ENCODE results near the gene ATP8A2.

GRCh38 chr13:26051657-26052311 is 680.0 kb downstream of the ATP8A2 start, which contains the start of gene SHISA2:
- TF ChIP-seq, protein P1, sequence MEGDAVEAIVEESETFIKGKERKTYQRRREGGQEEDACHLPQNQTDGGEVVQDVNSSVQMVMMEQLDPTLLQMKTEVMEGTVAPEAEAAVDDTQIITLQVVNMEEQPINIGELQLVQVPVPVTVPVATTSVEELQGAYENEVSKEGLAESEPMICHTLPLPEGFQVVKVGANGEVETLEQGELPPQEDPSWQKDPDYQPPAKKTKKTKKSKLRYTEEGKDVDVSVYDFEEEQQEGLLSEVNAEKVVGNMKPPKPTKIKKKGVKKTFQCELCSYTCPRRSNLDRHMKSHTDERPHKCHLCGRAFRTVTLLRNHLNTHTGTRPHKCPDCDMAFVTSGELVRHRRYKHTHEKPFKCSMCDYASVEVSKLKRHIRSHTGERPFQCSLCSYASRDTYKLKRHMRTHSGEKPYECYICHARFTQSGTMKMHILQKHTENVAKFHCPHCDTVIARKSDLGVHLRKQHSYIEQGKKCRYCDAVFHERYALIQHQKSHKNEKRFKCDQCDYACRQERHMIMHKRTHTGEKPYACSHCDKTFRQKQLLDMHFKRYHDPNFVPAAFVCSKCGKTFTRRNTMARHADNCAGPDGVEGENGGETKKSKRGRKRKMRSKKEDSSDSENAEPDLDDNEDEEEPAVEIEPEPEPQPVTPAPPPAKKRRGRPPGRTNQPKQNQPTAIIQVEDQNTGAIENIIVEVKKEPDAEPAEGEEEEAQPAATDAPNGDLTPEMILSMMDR (IDR thresholded peaks at IDR 0.05; ENCODE audit: insufficient read depth, low read depth, low read length), result no peak
- peak; percentile 30 for TF ChIP-seq EZH2 (IDR thresholded peaks at IDR 0.05; ENCODE audit: insufficient read depth, low read length)

Data from astrocyte (in vitro differentiated cells and primary cell).